ENCODE measurements around the gene VAT1L.

VAT1L gene

DNA sequence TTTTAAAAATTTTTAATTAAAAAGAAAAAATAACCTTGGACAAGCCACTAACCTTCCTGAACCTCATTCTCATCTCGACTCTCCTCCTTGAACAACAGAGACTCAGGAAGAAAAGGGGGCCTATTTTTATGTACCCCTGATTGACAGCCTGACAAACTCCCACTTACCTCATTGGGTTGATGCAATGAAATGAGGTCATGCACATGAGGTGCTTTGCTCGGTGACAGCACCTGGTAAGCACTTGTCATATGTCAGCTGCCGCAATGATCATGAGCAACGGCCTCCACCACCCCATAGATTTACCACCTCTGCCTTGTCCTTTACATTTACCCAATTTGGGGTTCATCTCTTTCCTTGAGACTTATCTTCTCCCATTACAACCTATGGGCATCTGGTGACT is 167.9 kb downstream of the VAT1L start:
- H3K4me3 ChIP-seq (ENCODE audit: low read depth, low read length): no peak overlapping the region
- TF ChIP-seq, protein P1, sequence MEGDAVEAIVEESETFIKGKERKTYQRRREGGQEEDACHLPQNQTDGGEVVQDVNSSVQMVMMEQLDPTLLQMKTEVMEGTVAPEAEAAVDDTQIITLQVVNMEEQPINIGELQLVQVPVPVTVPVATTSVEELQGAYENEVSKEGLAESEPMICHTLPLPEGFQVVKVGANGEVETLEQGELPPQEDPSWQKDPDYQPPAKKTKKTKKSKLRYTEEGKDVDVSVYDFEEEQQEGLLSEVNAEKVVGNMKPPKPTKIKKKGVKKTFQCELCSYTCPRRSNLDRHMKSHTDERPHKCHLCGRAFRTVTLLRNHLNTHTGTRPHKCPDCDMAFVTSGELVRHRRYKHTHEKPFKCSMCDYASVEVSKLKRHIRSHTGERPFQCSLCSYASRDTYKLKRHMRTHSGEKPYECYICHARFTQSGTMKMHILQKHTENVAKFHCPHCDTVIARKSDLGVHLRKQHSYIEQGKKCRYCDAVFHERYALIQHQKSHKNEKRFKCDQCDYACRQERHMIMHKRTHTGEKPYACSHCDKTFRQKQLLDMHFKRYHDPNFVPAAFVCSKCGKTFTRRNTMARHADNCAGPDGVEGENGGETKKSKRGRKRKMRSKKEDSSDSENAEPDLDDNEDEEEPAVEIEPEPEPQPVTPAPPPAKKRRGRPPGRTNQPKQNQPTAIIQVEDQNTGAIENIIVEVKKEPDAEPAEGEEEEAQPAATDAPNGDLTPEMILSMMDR (IDR thresholded peaks at IDR 0.05; ENCODE audit: borderline replicate concordance, insufficient read depth, low read depth, low read length): no peak

DNA sequence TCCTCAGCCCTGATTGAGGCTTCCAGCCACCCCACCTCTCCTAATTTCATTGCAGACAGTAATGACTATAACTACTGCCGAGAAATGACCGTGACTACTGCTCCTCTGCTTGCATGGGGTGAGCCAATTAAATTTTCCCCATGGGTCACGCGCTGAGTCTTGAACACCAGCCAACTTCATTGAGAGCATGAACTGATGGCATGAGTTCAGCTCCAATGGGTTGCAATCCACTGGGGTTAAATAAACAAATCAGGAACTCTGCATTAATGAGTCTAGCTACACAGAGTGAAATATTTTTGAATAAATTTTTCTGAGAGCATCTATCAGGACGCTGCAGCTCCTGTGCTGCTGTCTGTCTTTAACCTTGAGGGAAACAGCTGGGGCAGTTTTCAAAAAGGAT is 172.4 kb downstream of the VAT1L start:
- H3K4me3 ChIP-seq (ENCODE audit: low read depth, low read length): no peak overlapping the region
- TF ChIP-seq, protein P1 (IDR thresholded peaks at IDR 0.05; ENCODE audit: borderline replicate concordance, insufficient read depth, low read depth, low read length): no peak

DNA sequence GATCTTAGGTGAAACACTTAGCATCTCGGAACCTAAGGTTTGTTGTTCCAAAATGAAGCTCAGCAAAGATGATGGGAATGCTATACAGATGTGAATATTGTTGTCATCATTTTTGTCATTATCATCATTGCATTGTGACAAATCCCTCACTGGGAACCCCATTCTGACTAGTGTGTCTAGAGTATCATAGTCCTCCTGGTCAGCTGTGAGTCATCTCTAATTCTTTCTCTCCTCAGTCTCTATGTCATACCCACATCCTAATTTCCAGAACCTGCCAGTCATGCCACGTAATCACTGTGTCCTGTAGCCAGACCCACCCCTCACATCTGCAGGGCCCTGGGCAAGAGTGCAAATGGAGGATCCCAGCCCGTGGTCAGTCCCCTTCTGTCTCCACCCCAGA is 173.4 kb downstream of the VAT1L start:
- TF ChIP-seq, protein P1 (IDR thresholded peaks at IDR 0.05; ENCODE audit: borderline replicate concordance, insufficient read depth, low read depth, low read length): no peak
- H3K4me3 ChIP-seq (ENCODE audit: low read depth, low read length): no peak overlapping the region

DNA sequence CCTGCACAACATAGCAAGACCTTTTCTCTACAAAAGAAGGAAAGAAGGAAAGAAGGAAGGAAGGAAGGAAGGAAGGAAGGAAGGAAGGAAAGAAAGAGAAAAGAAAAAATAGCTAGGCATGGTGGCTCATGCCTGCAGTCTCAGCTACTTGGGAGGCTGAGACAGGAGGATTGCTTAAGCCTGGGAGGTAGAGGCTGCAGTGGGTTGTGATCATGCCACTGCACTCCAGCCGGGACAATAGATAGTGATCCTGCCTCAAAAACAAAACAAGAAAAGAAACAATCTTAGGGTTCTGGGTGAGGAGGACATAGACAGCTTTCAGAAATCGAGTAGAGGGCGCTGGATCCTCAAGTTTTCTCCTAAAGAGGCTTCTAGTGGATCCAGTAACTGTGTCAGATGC is 174.3 kb downstream of the VAT1L start:
- H3K4me3 ChIP-seq (ENCODE audit: low read depth, low read length): no peak overlapping the region
- TF ChIP-seq, protein P1 (IDR thresholded peaks at IDR 0.05; ENCODE audit: borderline replicate concordance, insufficient read depth, low read depth, low read length): no peak

DNA sequence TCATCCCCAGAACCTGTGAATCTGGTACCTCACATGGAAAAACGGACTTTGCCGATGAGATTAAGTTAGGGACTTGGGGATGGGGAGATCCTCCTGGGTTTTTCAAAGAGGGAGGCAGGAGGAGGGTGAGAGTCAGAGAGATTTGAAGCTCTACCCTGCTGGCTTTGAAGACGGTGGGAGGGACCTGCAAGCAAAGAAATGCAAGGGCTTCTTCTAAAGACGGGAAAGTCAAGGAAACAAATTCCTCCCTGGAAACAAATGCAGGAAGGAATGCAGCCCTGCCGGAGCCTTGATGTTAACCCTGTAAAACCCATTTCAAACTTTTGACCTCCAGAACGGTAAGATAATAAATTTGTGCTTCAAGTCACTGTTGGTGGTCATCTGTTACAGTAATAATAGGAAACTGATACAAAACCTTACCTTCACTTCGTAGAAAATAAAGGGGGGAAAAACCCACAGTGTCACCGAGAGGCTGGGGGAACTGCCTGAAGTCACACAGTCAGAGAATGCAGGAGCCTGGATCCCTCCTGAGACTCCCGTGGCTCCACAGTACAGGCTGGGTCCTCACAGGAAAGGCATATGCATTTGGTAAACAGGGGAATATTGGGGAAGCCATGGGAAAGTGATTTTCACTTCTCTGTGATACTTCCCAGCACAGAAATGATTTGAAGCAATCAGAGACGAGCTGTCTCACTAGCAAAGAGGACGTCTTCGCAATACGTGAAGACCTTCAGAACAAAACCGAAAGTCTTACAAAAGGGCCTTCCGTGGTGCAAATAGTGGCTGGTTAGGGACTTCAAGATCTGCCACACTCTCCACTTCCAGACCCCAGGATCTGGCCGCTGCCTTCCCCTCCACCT is 175.1 kb downstream of the VAT1L start:
- TF ChIP-seq, protein P1 (IDR thresholded peaks at IDR 0.05; ENCODE audit: borderline replicate concordance, insufficient read depth, low read depth, low read length): no peak
- H3K4me3 ChIP-seq (ENCODE audit: low read depth, low read length): no peak overlapping the region

DNA sequence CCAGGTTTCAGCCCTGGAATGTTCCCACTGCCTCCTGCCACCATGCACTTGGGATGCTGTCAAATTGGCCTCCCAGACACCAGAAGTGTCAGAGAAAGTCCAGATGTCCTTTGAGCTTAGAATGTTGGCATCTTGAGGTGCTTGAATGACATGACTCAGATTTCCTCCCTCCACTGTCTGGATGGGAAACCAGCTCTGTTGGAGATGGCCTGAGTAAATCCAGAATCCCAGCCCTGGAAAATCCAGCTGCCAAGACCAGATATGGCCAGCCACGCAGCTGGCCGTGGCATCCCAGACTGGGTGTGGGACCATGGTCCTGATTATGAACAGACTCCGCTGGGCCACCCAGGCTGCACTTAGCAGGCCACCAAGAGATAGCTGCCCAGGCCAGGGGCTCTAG is 177.0 kb downstream of the VAT1L start:
- no peak overlapping the region for H3K4me3 ChIP-seq (ENCODE audit: low read depth, low read length)
- TF ChIP-seq, protein P1 (IDR thresholded peaks at IDR 0.05; ENCODE audit: borderline replicate concordance, insufficient read depth, low read depth, low read length): no peak

Measured in GM12875 (cell line).